GM12872 (cell line): ENCODE results near the gene WDR41.
A peak's percentile ranks its signal among the peaks of the same experiment; 100 is the strongest.

Source experiments
- CTCF ChIP-seq: IDR thresholded peaks from 3 replicates; pipeline ENCODE4 v1.5.1; 2011; ENCODE audit warnings: low read depth, mild to moderate bottlenecking, low read length, moderate library complexity; ENCODE audit not compliant: insufficient read depth

WDR41 gene, protein sequence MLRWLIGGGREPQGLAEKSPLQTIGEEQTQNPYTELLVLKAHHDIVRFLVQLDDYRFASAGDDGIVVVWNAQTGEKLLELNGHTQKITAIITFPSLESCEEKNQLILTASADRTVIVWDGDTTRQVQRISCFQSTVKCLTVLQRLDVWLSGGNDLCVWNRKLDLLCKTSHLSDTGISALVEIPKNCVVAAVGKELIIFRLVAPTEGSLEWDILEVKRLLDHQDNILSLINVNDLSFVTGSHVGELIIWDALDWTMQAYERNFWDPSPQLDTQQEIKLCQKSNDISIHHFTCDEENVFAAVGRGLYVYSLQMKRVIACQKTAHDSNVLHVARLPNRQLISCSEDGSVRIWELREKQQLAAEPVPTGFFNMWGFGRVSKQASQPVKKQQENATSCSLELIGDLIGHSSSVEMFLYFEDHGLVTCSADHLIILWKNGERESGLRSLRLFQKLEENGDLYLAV

DNA sequence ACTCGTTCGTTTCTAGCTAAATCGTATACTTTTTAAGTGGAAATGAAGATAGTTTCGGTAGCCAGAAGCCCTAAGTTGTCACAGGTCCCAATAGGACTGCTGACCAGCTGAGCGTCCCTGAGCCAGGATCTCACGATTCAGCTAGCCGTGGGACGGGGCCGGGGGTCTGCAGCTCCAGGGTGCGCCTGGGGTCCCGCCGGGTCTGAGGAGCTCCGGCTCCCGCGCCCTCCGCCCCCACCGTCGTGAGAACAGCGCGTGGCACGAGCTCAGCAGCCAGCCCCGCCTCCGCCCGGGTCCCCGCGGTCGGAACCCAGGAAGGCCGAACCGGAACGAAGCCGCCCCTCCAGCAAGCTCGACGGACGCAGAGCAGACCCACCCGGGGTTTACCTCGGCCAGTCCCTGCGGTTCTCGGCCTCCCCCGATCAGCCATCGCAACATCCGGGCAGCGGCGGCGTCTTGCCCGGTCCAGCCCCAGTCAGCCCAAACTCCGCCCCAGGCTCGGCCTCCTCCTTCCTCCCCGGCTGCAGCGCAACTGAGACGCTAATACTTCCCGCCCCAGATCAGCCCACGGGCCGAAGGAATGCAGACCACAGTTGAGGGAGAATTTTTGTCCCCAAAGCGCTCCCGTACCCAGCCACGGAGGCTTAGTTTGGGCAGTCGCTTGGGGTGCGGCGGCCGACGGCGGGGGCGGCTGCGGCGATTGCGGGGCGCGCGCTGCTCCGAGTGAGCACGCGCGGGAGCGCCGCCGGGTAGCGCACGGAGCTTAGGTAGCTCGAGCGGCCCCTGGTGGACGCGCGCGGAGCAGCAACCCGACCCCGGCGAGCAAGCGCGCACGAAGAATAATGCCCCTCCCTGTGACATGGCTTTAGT is at the start of gene WDR41:
Gene WDR41 (minus strand): TSS at position 534 of the 870 bp plus-strand sequence. CDS start 96 bp downstream, at position 438.
- TF ChIP-seq CTCF, result peak; percentile 92

GRCh38 chr5:77531297-77531696 is 39.2 kb upstream of the WDR41 start:
- no peak for TF ChIP-seq CTCF

- TF ChIP-seq CTCF, result 0 out of 3 replicates have a peak, but pooled peaks have one; percentile 19
Measured at GRCh38 chr5:77518304-77518703, 26.2 kb upstream of the WDR41 start.

DNA sequence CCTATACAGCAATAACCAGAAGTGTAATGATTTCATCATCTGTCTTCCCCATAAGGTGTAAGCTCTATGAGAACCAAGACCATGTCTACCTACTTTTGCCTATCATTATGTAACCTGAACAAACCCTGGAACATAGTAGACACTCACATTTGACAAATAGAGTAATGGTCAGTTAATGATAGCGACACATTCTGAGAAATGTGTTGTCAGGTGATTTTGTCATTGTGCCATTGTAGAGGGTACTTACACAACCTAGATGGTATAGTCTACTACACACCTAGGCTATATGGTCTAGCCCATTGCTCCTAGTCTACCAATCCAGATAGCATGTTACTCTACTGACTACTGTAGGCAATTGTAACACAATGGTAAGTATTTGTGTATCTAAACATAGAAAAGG is 22.3 kb upstream of the WDR41 start:
- TF ChIP-seq CTCF, result no peak

GRCh38 chr5:77513321-77513720 is 21.2 kb upstream of the WDR41 start:
- no peak for TF ChIP-seq CTCF

DNA sequence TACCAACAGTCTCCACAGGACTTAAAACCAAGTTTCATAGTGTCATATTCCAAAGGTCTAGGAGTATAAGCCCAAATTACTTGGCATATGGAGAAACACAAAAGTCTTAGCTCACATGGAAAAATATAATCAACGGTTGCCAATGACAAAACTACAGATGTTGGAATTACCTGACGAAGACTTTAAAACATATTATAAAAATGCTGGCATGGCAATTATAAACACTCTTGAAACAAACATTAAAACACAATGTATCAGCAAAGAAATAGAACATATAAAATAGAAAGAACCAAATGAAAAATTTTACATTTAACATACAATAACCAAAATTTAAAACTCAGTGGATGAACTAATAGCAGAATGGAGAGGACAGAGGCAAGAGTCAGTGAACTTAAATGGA is 7.9 kb upstream of the WDR41 start:
- no peak for TF ChIP-seq CTCF

DNA sequence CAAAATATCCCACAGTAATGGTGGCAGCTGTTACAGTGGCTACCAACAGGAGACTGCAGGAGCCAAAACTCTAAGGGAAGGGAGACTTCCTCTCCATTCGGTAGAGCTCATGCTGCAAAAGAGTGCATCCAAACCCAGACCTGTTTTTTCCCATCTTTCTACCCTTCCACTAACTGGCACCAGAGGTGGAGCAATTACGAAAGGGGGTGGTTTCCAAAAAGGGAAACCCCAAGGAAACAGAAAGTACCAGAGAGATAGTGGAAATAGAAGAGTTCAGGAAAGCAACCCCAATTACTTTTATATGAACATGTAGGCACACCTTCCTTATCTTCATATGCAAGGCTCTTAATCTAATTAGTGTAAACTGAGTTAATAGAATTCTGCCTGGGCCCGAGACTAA is 7.3 kb upstream of the WDR41 start:
- TF ChIP-seq CTCF, result no peak
